Neural progenitor cell (in vitro differentiated cells): ENCODE results near the gene SLC44A1. TPM values are rescaled to one million over a fixed set of nuclear protein-coding genes. Genes with fewer than 3 reads are reported as not detected.

ENCODE experiments used
- DNase-seq: peaks from one replicate; pipeline ENCODE4 v3.0.0-alpha.2; 2016; ENCODE audit warnings: low spot score
- H2AFZ ChIP-seq: fragments of 200-600 bp; sonication (generic); replicated peaks from 2 replicates; pipeline ENCODE4 v1.6.1; 2016; ENCODE audit warnings: antibody characterized with exemption
- H3F3A ChIP-seq: fragments of 200-600 bp; sonication (generic); 2 replicates; pipeline ENCODE4 v1.6.1; 2016; ENCODE audit warnings: antibody characterized with exemption, low read depth
- H3K27ac ChIP-seq: fragments of 200-600 bp; sonication (generic); 2 replicates; pipeline ENCODE4 v1.5.1; 2016; ENCODE audit warnings: mild to moderate bottlenecking
- H3K27me3 ChIP-seq: fragments of 200-600 bp; sonication (generic); 2 replicates; pipeline ENCODE4 v1.6.1; 2016; ENCODE audit warnings: mild to moderate bottlenecking, moderate library complexity
- H3K36me3 ChIP-seq: fragments of 200-600 bp; sonication (generic); 2 replicates; pipeline ENCODE4 v1.5.1; 2016
- H3K4me1 ChIP-seq: fragments of 200-600 bp; sonication (generic); 2 replicates; pipeline ENCODE4 v1.6.1; 2016; ENCODE audit warnings: mixed run types
- H3K4me2 ChIP-seq: fragments of 200-600 bp; sonication (generic); 2 replicates; pipeline ENCODE4 v1.6.1; 2016
- H3K4me3 ChIP-seq: fragments of 200-600 bp; sonication (generic); 2 replicates; pipeline ENCODE4 v1.5.1; 2016
- H3K79me2 ChIP-seq: fragments of 200-600 bp; sonication (generic); 2 replicates; pipeline ENCODE4 v1.6.1; 2016; ENCODE audit warnings: low read depth
- H3K9ac ChIP-seq: fragments of 200-600 bp; sonication (generic); 2 replicates; pipeline ENCODE4 v1.6.1; 2016
- H3K9me3 ChIP-seq: fragments of 200-600 bp; sonication (generic); 2 replicates; pipeline ENCODE4 v1.5.1; 2016; ENCODE audit warnings: low read depth
- H4K20me1 ChIP-seq: fragments of 200-600 bp; sonication (generic); 2 replicates; pipeline ENCODE4 v1.6.1; 2016; ENCODE audit warnings: low read depth
- H3K27ac Mint-ChIP-seq: 3 replicates; pipeline ENCODE4 v1.8.0; 2021; ENCODE audit warnings: mixed read lengths
- H3K27me3 Mint-ChIP-seq: 2 replicates; pipeline ENCODE4 v1.8.0; 2022; ENCODE audit warnings: low read depth, mild to moderate bottlenecking, inconsistent platforms, moderate library complexity, mixed read lengths; ENCODE audit not compliant: insufficient read depth
- H3K36me3 Mint-ChIP-seq: 3 replicates; pipeline ENCODE4 v1.8.0; 2021; ENCODE audit warnings: mixed read lengths
- H3K4me1 Mint-ChIP-seq: 3 replicates; pipeline ENCODE4 v1.8.0; 2021; ENCODE audit warnings: mixed read lengths
- H3K4me3 Mint-ChIP-seq: 3 replicates; pipeline ENCODE4 v1.8.0; 2021; ENCODE audit warnings: mild to moderate bottlenecking, moderate library complexity, mixed read lengths
- H3K9me3 Mint-ChIP-seq: 3 replicates; pipeline ENCODE4 v1.8.0; 2020; ENCODE audit warnings: mixed read lengths
- EZH2 ChIP-seq: fragments of 200-600 bp; sonication (generic); IDR thresholded peaks from 2 replicates; pipeline ENCODE4 v1.6.1; 2017; ENCODE audit warnings: antibody characterized with exemption, mild to moderate bottlenecking, moderate library complexity
- EZH2phosphoT487 ChIP-seq: fragments of 200-600 bp; sonication (generic); IDR thresholded peaks from 2 replicates; pipeline ENCODE4 v1.6.1; 2017; ENCODE audit warnings: antibody characterized with exemption
- total RNA-seq: library from RNA; depleted of rRNA; stranded (reverse); fragments of >200 nt; gene quantifications from 2 replicates; pipeline ENCODE4 v1.2.3, GENCODE V29; 2015; ENCODE audit warnings: low replicate concordance
- TF ChIP-seq, protein P1 (sequence below): fragments of 200-600 bp; sonication (generic); IDR thresholded peaks from 2 replicates; pipeline ENCODE4 v1.5.1; 2017; ENCODE audit warnings: antibody characterized with exemption, mild to moderate bottlenecking

The SLC44A1 gene
- total RNA-seq, 1 donor from 2014 or later = 41.4 TPM

GRCh38 chr9:105237246-105237645 lies 7.2 kb upstream of the SLC44A1 start:
- Histone ChIP-seq H3K79me2 (no peaks in the 10 kb centered on the region), H3K27me3 (no peaks in the 10 kb centered on the region), H2AFZ (no peak overlapping the region), H3K36me3 (no peaks in the 10 kb centered on the region), H3K4me2 (no peak overlapping the region), H3K4me3 (no peak overlapping the region), H3K9me3 (no peaks in the 10 kb centered on the region), H3F3A (no peaks in the 10 kb centered on the region), H3K27ac (no peak overlapping the region), H3K9ac (no peak overlapping the region), H3K4me1 (peaks cover 17% of the 10 kb centered on the region), H4K20me1 (no peaks in the 10 kb centered on the region)
- Mint-ChIP-seq H3K36me3 (no peaks in the 10 kb centered on the region), H3K4me1 (peaks cover 10% of the 10 kb centered on the region), H3K27me3 (no peaks in the 10 kb centered on the region), H3K9me3 (no peaks in the 10 kb centered on the region), H3K4me3 (no peak overlapping the region), H3K27ac (no peak overlapping the region)
- no peak for DNase-seq
- TF ChIP-seq EZH2 = no peak
- TF ChIP-seq, protein P1, sequence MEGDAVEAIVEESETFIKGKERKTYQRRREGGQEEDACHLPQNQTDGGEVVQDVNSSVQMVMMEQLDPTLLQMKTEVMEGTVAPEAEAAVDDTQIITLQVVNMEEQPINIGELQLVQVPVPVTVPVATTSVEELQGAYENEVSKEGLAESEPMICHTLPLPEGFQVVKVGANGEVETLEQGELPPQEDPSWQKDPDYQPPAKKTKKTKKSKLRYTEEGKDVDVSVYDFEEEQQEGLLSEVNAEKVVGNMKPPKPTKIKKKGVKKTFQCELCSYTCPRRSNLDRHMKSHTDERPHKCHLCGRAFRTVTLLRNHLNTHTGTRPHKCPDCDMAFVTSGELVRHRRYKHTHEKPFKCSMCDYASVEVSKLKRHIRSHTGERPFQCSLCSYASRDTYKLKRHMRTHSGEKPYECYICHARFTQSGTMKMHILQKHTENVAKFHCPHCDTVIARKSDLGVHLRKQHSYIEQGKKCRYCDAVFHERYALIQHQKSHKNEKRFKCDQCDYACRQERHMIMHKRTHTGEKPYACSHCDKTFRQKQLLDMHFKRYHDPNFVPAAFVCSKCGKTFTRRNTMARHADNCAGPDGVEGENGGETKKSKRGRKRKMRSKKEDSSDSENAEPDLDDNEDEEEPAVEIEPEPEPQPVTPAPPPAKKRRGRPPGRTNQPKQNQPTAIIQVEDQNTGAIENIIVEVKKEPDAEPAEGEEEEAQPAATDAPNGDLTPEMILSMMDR = no peak
- TF ChIP-seq EZH2phosphoT487 = no peak

- H3K9me3 ChIP-seq = no peaks in the 10 kb centered on the region
- Mint-ChIP-seq H3K4me1 (peaks cover 10% of the 10 kb centered on the region), H3K36me3 (no peaks in the 10 kb centered on the region), H3K9me3 (no peaks in the 10 kb centered on the region), H3K4me3 (no peak overlapping the region), H3K27ac (no peak overlapping the region), H3K27me3 (no peaks in the 10 kb centered on the region)
- H3K4me2 ChIP-seq = no peak overlapping the region
- no peak for DNase-seq
- no peak overlapping the region for H3K9ac ChIP-seq
- no peaks in the 10 kb centered on the region for H3K79me2 ChIP-seq
- H3K4me3 ChIP-seq = no peak overlapping the region
- no peaks in the 10 kb centered on the region for H3K36me3 ChIP-seq
- H4K20me1 ChIP-seq = no peaks in the 10 kb centered on the region
- no peaks in the 10 kb centered on the region for H3K27me3 ChIP-seq
- H2AFZ ChIP-seq = no peak overlapping the region
- H3K4me1 ChIP-seq = peaks cover 27% of the 10 kb centered on the region
- peaks cover 8% of the 10 kb centered on the region for H3F3A ChIP-seq
- H3K27ac ChIP-seq = no peak overlapping the region
- no peak for TF ChIP-seq EZH2
- TF ChIP-seq EZH2phosphoT487 = no peak
- TF ChIP-seq, protein P1 = no peak
Measured at GRCh38 chr9:105238302-105238701, 6.1 kb upstream of the SLC44A1 start.

- no peak overlapping the region for H3K9ac ChIP-seq
- H3K27ac ChIP-seq = no peak overlapping the region
- H3K36me3 ChIP-seq = no peaks in the 10 kb centered on the region
- peak overlapping the region; percentile 12 for H2AFZ ChIP-seq
- H3K79me2 ChIP-seq = peaks cover 16% of the 10 kb centered on the region
- H3K4me3 ChIP-seq = no peak overlapping the region
- peaks cover 20% of the 10 kb centered on the region for H3F3A ChIP-seq
- peaks cover 35% of the 10 kb centered on the region for H3K4me1 ChIP-seq
- H3K9me3 ChIP-seq = no peaks in the 10 kb centered on the region
- peak overlapping the region; percentile 29 for H3K4me2 ChIP-seq
- no peaks in the 10 kb centered on the region for H3K27me3 ChIP-seq
- Mint-ChIP-seq H3K36me3 (no peaks in the 10 kb centered on the region), H3K27me3 (peaks cover 12% of the 10 kb centered on the region), H3K27ac (no peak overlapping the region), H3K9me3 (no peaks in the 10 kb centered on the region), H3K4me3 (no peak overlapping the region), H3K4me1 (peaks cover 20% of the 10 kb centered on the region)
- no peak for TF ChIP-seq EZH2phosphoT487
- TF ChIP-seq, protein P1 = no peak
- no peak for TF ChIP-seq EZH2
- DNase-seq = no peak
- peaks cover 1% of the 10 kb centered on the region for H4K20me1 ChIP-seq
Measured at GRCh38 chr9:105241356-105242043, 3.0 kb upstream of the SLC44A1 start.
